GM23248 (cell line): ENCODE results near the gene RPL7A.

Experiments used
- EZH2 ChIP-seq: fragments of 200-600 bp; sonication (generic); IDR thresholded peaks from 2 replicates; pipeline ENCODE4 v1.6.1; 2018; ENCODE audit warnings: antibody characterized with exemption, mild to moderate bottlenecking; ENCODE audit not compliant: insufficient read depth, poor library complexity, severe bottlenecking
- EZH2phosphoT487 ChIP-seq: fragments of 200-600 bp; sonication (generic); IDR thresholded peaks from 2 replicates; pipeline ENCODE4 v1.6.1; 2018; ENCODE audit warnings: antibody characterized with exemption, moderate library complexity, mild to moderate bottlenecking, low read depth; ENCODE audit not compliant: insufficient read depth

DNA sequence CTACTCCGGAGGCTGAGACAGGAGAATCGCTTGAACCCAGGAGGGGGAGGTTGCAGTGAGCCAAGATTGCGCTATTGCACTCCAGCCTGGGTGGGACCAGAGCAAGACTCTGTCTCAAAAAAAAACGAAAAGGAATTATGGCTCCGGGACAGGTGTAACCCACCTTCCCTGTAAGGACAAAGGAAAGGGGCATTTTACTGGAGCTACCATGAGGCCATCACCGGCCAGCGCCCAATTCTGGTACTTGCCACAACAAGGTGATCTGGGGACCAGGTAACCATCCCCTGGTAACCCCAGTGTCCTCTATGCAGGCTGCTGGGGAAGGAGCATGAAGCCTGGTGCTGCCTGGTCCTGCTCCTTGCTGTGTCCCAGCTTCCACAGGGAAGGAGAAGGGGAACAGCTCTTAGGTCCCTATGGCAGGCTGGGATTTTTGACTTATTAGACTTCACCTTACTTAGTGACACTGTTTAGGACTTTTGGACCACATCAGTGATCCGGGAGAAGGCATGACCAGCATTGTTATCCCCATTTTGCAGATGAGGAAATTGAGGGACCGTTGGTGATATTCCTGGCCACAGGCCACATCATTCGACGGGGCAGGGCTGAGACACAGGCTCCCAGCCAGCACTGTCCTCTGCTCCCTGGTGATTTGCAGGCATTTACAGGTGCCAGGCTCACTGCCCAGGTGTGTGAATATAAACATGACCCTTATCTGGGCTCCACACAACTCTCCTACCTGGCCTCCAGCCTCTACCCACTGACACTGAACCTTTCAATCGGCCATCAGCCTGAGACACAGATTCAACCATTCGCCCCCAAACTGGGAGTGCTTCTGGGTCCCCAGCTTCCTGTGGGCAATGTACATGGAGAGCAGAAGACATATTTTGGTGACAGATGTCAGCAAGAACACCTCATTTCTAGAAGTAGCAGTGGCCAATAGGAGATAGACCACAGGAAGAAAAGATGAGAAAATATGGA, 46.5 kb upstream of the RPL7A start:
- no peak for TF ChIP-seq EZH2
- TF ChIP-seq EZH2phosphoT487, result no peak
